Activated CD4-positive, alpha-beta T cell treated with anti-CD3 and anti-CD28 coated beads for 48 hours (primary cell): ENCODE results near the gene CHST8.

Experiments used
- DNase-seq: peaks from one replicate; pipeline ENCODE4 v3.0.0-alpha.2; 2020

The CHST8 gene

DNA sequence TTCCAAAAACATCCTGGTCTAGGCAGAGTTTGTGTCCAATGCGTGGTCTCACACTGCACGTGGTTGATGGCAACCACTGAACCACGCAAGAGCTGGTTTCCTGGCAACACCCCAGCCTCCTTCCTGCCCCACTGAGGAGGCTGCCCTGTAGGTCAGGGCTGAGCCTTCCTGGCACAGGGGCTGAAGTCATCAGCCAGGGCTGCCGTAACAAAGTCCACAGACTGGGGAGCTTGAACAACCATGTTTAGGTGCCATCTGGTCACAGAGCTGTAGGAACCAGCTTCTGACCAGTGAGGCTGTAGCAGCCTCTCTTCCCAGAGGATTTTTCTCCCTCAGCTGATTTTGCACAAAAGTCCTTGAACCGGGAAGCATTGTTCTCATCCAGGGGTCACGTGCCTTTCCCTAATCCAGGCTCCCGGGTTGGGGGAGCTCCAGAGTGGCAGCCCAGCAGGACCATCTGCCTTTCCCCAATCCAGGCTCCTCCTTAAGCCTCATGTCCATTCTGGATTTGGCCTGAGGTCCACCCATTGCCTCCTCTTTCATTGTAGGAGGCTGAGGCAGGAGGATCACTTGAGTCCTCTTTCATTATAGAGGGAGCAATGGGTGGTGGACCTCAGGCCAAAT, 53.9 kb downstream of the CHST8 start:
- no peak for DNase-seq

GRCh38 chr19:33676999-33677665, 55.4 kb downstream of the CHST8 start:
- no peak for DNase-seq

GRCh38 chr19:33677745-33678426, 56.1 kb downstream of the CHST8 start:
- DNase-seq: no peak

- no peak for DNase-seq
Measured at GRCh38 chr19:33678796-33679585, 57.2 kb downstream of the CHST8 start.

DNA sequence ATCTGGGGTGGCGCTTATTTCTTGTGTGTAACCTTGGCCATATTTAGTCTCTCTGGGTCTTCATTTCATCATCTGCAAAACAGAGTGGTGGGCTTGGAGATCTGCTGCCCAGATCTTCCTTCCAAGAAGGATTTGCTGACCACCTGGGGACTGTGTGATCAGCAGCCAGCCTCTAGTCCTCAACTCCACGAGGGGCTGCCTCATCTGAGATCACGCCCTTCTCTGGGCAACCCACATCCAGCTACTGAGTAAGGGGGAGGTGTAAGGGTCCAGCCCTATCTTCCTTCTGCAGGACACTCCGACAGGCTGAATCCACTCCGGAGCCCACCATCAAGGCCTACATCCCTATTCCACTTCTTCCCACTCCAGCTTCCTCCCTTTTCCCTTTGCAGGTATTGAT, 57.9 kb downstream of the CHST8 start:
- no peak for DNase-seq

DNA sequence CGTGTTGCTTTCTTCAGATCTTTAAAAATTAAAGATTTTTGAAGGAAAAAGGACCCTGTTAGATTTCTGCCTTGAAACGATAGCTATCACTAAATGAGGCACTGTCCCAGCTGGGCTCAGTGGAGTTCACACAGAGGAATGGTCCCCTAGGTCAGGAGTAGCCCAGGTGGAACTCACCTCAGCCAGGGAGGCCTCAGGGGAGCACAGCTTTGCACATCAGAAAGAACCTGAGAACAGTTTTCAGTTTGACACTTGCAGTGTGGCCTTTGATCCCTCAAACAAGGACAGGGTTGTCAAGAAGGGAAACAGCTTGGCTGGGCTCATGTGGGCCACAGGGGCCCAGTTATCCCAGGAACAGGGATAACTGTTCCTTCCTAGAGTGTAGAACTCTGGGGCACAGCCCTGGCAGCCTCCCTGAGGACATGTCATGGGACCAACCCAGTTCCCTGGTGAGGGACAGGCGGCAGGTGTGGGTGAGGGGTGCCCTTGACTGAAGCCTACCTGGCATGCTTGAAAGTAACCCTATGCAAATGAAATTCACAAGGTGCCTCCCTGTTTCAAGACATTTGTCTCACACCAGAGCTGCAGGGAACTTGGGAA, 59.4 kb downstream of the CHST8 start:
- DNase-seq: no peak

GRCh38 chr19:33683881-33684537, 62.3 kb downstream of the CHST8 start:
- peak; percentile 26 for DNase-seq

GRCh38 chr19:33684538-33685232, 62.9 kb downstream of the CHST8 start:
- DNase-seq: no peak

GRCh38 chr19:33685541-33685940, 63.8 kb downstream of the CHST8 start:
- DNase-seq: no peak

DNA sequence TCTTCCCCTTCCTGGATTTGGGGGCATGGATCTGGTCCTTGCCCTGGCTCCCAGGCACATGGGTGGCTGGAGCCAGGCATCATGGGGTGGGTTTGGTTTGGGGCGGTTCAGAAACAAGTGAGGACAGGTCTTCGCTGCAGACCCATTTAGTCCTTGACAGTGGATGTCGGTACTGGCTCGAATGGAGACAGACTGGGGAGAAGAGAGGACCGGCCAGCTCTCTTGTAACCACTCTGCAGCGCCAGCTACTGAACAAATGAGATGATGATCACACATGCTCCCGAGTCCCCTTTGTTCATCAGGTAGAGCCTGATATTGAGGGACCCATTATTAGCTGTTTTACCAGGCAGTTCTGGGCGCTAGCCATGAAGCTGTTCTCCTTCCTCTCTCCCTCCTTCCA, 64.5 kb downstream of the CHST8 start:
- DNase-seq: no peak

GRCh38 chr19:33686687-33687480, 65.1 kb downstream of the CHST8 start:
- no peak for DNase-seq

DNA sequence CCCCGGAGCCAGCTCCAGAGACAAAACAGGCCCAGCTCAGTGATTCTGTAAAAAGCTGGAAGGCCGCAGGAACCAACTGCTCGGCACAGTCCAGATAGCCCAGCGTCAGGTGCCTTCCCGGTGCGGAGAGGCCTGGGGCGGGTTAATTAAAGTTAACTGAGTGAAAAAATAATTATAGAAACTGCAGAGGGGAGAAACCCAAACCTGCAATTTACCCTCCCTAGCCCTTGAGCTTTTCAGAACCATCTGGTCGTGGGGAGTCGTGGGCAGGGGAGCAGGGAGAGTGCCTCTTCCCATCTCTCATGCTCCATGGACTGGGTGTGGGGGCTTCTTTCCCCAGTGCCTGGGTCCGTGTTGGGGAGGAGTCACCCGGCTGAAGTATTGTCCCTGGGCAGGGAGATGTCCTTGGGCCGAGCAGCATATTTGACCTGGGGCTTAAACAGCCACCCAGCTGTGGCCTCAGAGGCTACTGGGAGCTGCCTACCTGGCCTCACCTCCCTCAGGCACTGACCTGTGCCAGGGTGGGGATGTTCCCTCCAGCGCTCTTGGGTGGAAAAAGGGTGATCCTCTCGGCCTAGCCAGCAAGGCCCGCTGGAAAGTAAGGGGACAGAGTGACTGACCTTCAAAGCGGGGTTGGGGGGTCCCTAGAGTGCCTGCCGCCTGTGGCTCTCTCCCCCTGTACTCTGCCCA, 65.9 kb downstream of the CHST8 start:
- no peak for DNase-seq

- DNase-seq: no peak
Measured at GRCh38 chr19:33688171-33688992, 66.6 kb downstream of the CHST8 start.

DNA sequence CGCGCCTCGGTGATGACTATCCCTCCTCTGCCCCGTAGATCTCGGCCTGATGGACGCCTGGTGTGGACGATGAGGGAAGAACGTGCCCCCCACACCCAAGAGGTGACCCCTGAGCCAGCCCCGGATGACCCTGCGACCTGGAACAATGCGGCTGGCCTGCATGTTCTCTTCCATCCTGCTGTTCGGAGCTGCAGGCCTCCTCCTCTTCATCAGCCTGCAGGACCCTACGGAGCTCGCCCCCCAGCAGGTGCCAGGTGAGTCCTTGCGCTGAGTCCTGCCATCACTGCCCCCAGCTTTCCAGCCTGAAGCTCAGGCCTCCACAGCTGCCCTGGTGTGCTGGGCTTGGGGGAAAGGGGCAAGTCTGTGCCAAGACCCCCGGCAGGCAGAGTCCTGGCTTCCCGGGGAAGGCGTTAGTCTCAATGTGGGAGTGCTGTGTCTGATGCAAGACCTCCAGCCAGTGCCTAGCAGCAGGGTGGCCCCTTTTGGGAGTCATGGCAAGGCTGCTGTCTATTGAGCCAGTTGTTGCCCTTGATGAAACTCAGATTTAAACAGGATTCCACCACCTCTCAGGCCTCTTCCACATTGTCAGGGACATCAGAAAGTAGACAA, 67.5 kb downstream of the CHST8 start:
- DNase-seq: no peak

DNA sequence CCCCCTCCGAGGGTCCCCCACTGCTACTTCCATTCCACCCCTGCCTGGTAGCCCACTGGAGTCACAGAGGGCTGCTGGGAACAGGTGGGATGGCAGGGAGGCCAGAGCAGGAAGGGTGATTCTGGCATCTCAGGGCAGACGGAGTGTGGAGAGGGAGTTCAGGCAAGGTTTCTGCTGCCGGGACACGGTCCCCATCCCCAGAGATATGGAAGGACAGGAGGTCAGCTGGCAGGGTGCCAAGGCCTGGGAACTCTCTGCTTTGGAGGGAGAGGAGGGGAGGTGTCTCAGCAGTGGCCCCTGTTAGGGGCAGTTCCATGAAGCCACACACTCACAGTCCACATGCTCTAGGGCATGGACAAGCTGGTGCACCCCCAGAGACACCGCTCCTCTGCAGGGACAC, 68.1 kb downstream of the CHST8 start:
- no peak for DNase-seq

- DNase-seq: no peak
Measured at GRCh38 chr19:33690378-33691029, 68.8 kb downstream of the CHST8 start.

- DNase-seq: no peak
Measured at GRCh38 chr19:33691030-33691427, 69.3 kb downstream of the CHST8 start.

- no peak for DNase-seq
Measured at GRCh38 chr19:33691736-33692135, 70.0 kb downstream of the CHST8 start.
